ENCODE measurements around the gene TRIM23. TPM values are rescaled to one million over a fixed set of nuclear protein-coding genes. Genes with fewer than 3 reads are reported as not detected.

The TRIM23 gene
- total RNA-seq, 1 experiment from 2014 or later: 14.3 TPM

DNA sequence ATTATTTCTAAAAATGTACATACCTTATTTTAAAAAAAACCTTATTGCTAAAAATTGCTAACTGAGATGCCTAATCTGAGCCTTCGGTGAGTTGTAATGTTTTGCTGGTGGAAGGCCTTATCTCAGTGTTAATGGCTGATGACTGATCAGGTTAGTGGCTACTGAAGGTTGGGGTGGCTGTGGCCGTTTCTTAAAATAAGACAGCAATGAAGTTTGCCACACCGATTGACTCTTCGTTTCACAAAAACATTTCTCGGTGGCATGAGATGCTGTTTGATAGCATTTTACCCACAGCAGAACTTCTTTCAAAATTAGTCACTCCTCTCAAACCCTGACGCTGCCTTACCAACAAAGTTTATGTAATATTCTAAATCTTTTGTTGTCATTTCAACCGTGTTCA, 75.9 kb downstream of the TRIM23 start:
- Histone ChIP-seq H3K4me3 (ENCODE audit: insufficient read depth, low read depth, low read length) (no peak overlapping the region), H3K36me3 (replicated peaks; ENCODE audit: control insufficient read depth, insufficient read depth, low read length) (peaks cover 5% of the 10 kb centered on the region), H3K27me3 (ENCODE audit: control insufficient read depth, insufficient read depth, low read length) (no peaks in the 10 kb centered on the region)
- no peak for DNase-seq

DNA sequence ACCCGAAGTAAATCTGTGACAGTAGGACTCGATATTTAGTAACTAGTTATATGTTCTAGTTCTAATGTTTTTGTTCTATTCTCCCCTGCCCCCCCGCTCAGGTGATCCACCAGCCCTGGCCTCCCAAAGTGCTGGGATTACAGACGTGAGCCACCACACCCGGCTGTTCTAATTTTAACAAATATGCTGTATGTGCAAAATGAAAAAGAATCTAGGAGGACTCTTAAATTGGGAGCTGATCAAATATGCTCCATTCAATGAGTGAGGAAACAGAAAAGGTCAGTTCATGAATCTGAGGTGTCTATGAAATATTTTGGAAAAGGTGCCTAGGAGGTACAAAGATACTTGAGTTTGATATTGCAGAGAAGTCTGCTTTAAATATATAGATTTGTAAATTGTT, 78.0 kb downstream of the TRIM23 start:
- DNase-seq: no peak
- Histone ChIP-seq H3K4me3 (ENCODE audit: insufficient read depth, low read depth, low read length) (no peak overlapping the region), H3K27me3 (ENCODE audit: control insufficient read depth, insufficient read depth, low read length) (no peaks in the 10 kb centered on the region), H3K36me3 (replicated peaks; ENCODE audit: control insufficient read depth, insufficient read depth, low read length) (peaks cover 10% of the 10 kb centered on the region)

GRCh38 chr5:65544473-65544872, 79.7 kb downstream of the TRIM23 start:
- H3K4me3 ChIP-seq (ENCODE audit: insufficient read depth, low read depth, low read length): no peak overlapping the region
- H3K36me3 ChIP-seq (replicated peaks; ENCODE audit: control insufficient read depth, insufficient read depth, low read length): peaks cover 10% of the 10 kb centered on the region
- no peaks in the 10 kb centered on the region for H3K27me3 ChIP-seq (ENCODE audit: control insufficient read depth, insufficient read depth, low read length)
- DNase-seq: no peak

- DNase-seq: no peak
- Histone ChIP-seq H3K27me3 (ENCODE audit: control insufficient read depth, insufficient read depth, low read length) (no peaks in the 10 kb centered on the region), H3K36me3 (replicated peaks; ENCODE audit: control insufficient read depth, insufficient read depth, low read length) (peaks cover 12% of the 10 kb centered on the region), H3K4me3 (ENCODE audit: insufficient read depth, low read depth, low read length) (no peak overlapping the region)
Measured at GRCh38 chr5:65539827-65540226, 84.3 kb downstream of the TRIM23 start.

Other genes starting within 250 kb of the TRIM23 start
- 1.3 and 1.5 TPM in 2 replicates for gene ADAMTS6, start 142.4 kb downstream of the TRIM23 start, total RNA-seq (2014; rRNA removed; shearing (Covaris generic))
- 31.2 and 42.4 TPM in 2 replicates for gene CENPK, start 61.2 kb downstream of the TRIM23 start, total RNA-seq (2014; rRNA removed; shearing (Covaris generic))
- gene PPWD1, start 61.0 kb downstream of the TRIM23 start, total RNA-seq (2014; rRNA removed; shearing (Covaris generic)): 28.1 and 50.0 TPM in 2 replicates
- 2.0 and 2.4 TPM in 2 replicates for gene SHLD3, start 694 bp upstream of the TRIM23 start, total RNA-seq (2014; rRNA removed; shearing (Covaris generic))
- gene TRAPPC13, start 694 bp upstream of the TRIM23 start, total RNA-seq (2014; rRNA removed; shearing (Covaris generic)): 23.0 and 28.7 TPM in 2 replicates
- 7.1 and 7.8 TPM in 2 replicates for gene SGTB, start 97.8 kb upstream of the TRIM23 start, total RNA-seq (2014; rRNA removed; shearing (Covaris generic))
- 121 and 129 TPM in 2 replicates for gene NLN, start 97.9 kb upstream of the TRIM23 start, total RNA-seq (2014; rRNA removed; shearing (Covaris generic))